ENCODE results near the gene CYTH4. TPM values are rescaled to one million over a fixed set of nuclear protein-coding genes. Genes with fewer than 3 reads are reported as not detected.
A peak's percentile ranks its signal among the peaks of the same experiment; 100 is the strongest.

CYTH4 gene
- total and polyA plus RNA-seq, 2 of the 13 experiments (the other 11 are each of a cell fraction or from before 2014, with no cell fraction given) = not detected

DNA sequence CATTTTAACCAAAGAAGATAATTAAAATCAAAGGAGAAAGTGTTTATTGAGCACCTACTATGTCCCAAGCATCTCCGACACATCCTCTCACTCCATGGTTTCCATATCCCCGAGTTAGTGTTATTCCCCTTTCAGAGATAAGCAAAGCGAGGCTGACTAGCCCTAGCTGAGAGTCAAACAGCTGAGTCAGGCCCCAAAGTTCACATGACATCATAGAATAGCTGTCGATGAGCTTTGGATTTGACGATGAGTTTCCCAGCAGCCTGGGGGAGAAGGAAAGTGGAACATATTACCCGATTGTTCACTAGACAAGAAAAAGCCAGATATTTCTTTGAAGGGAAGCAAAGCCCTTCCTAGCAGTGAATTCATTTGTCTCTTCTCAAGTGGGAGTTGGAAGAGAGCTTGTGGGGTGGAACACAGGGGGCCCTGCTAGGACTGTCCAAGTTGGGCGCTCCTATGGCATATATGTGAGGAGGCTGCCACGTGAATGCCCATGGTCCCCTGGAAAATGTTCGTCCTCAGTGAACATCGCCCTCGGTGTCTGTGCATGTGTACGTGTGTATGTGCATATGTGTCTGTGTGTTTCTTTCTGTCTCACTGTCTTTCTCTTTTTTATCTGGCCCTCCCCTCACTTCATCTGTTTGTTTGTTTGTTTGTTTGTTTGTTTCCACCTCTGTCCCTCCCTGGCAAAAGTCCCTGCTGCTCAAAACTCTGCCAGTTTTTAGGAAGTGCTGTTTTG is 493 bp upstream of the CYTH4 start:
- Histone ChIP-seq H3K9ac (ENCODE audit: insufficient read depth, low read depth, low read length) (no peak overlapping the region), H2AFZ (ENCODE audit: low read length) (no peak overlapping the region), H3K79me2 (ENCODE audit: insufficient read depth, low read length) (no peaks in the 10 kb centered on the region), H3K9me3 (ENCODE audit: low read length) (no peaks in the 10 kb centered on the region), H4K20me1 (ENCODE audit: insufficient read depth, low read length) (no peaks in the 10 kb centered on the region), H3K4me2 (ENCODE audit: low read depth, low read length) (no peak overlapping the region), H3K27ac (ENCODE audit: extremely low read length, insufficient read depth, low read length) (no peak overlapping the region), H3K4me3 (replicated peaks in 1 of 3; ENCODE audit: insufficient read depth in 1 of 3, low read depth in 2 of 3, low read length in 3 of 3) (no peak overlapping the region), H3K4me1 (ENCODE audit: insufficient read depth, low read length) (no peaks in the 10 kb centered on the region; the same call in 1 of the 2 replicates), H3K36me3 (replicated peaks in 1 of 2; ENCODE audit: control insufficient read depth in 1 of 2, insufficient read depth in 2 of 2, low read length in 2 of 2) (no peaks in the 10 kb centered on the region), H3K27me3 (ENCODE audit: control insufficient read depth in 1 of 2, insufficient read depth in 2 of 2, low read length in 2 of 2) (peaks cover 4 to 25% of the 10 kb centered on the region in 2 experiments; a peak in 4 of 5 replicates)
- TF ChIP-seq KLF6 (CRISPR knock-in tag; IDR thresholded peaks at IDR 0.05) = no peak
- no peak for TF ChIP-seq CERS6 (CRISPR knock-in tag; IDR thresholded peaks at IDR 0.05)
- 0 out of 2 replicates have a peak, but pooled peaks have one; percentile 3 for TF ChIP-seq MAFF (IDR thresholded peaks at IDR 0.05; ENCODE audit: low read depth, low read length)
- DNase-seq (ENCODE audit: low spot score) = no peak
- intact Hi-C loops (cut with micrococcal nuclease; ENCODE audit: unreplicated experiment) = no loop called here
- WGBS (ENCODE audit: low lambda C conversion rate) = 42% methylated on average over 12 of the region's 12 CpGs
- ChIA-PET POLR2A (no interaction called here), CTCF (ENCODE audit: low intra/inter-chr PET ratio, low total read pairs) (no interaction called here)
- in situ Hi-C loops (cut with HindIII; ENCODE audit: extremely low pct_ligation_motif_present, low pct_unique_long_range_greater_than_20kb) = no loop called here
- ATAC-seq = no peak
- no peak for FAIRE-seq
- BruUV-seq (replicated peaks) = no TSS peak

- H3K27ac ChIP-seq (ENCODE audit: extremely low read length, insufficient read depth, low read length) = no peak overlapping the region
- ATAC-seq (no peak), FAIRE-seq (no peak), DNase-seq (ENCODE audit: low spot score) (no peak)
- in situ Hi-C loops (cut with HindIII; ENCODE audit: extremely low pct_ligation_motif_present, low pct_unique_long_range_greater_than_20kb) (no loop called here), intact Hi-C loops (cut with micrococcal nuclease; ENCODE audit: unreplicated experiment) (no loop called here)
- no peak overlapping the region for H2AFZ ChIP-seq (ENCODE audit: low read length)
- BruUV-seq (replicated peaks) = no TSS peak
- H3K79me2 ChIP-seq (ENCODE audit: insufficient read depth, low read length) = no peaks in the 10 kb centered on the region
- peaks cover 4 to 30% of the 10 kb centered on the region in 2 experiments; a peak in 4 of 5 replicates for H3K27me3 ChIP-seq (ENCODE audit: control insufficient read depth in 1 of 2, insufficient read depth in 2 of 2, low read length in 2 of 2)
- CTCF ChIA-PET (ENCODE audit: low intra/inter-chr PET ratio, low total read pairs) = no interaction called here
- no peaks in the 10 kb centered on the region for H3K36me3 ChIP-seq (replicated peaks in 1 of 2; ENCODE audit: control insufficient read depth in 1 of 2, insufficient read depth in 2 of 2, low read length in 2 of 2)
- no peaks in the 10 kb centered on the region for H4K20me1 ChIP-seq (ENCODE audit: insufficient read depth, low read length)
- no peaks in the 10 kb centered on the region; the same call in 1 of the 2 replicates for H3K4me1 ChIP-seq (ENCODE audit: insufficient read depth, low read length)
- H3K9me3 ChIP-seq (ENCODE audit: low read length) = no peaks in the 10 kb centered on the region
- POLR2A ChIA-PET = no interaction called here
- H3K4me3 ChIP-seq (replicated peaks in 1 of 3; ENCODE audit: insufficient read depth in 1 of 3, low read depth in 2 of 3, low read length in 3 of 3) = no peak overlapping the region
- H3K4me2 ChIP-seq (ENCODE audit: low read depth, low read length) = no peak overlapping the region
- H3K9ac ChIP-seq (ENCODE audit: insufficient read depth, low read depth, low read length) = no peak overlapping the region
- 11% methylated on average over 5 of the region's 8 CpGs for WGBS (ENCODE audit: low lambda C conversion rate)
- TF ChIP-seq ZNF432 (CRISPR knock-in tag; IDR thresholded peaks at IDR 0.05; ENCODE audit: borderline replicate concordance) (no peak), BRD4 (CRISPR knock-in tag; IDR thresholded peaks at IDR 0.05) (no peak), HOXD1 (CRISPR knock-in tag; IDR thresholded peaks at IDR 0.05) (no peak), ZSCAN25 (CRISPR knock-in tag; IDR thresholded peaks at IDR 0.05) (no peak), ZNF235 (CRISPR knock-in tag; IDR thresholded peaks at IDR 0.05; ENCODE audit: borderline replicate concordance) (no peak), ZNF282 (IDR thresholded peaks at IDR 0.05; ENCODE audit: partially characterized antibody) (no peak)
- TF ChIP-seq, protein P1, sequence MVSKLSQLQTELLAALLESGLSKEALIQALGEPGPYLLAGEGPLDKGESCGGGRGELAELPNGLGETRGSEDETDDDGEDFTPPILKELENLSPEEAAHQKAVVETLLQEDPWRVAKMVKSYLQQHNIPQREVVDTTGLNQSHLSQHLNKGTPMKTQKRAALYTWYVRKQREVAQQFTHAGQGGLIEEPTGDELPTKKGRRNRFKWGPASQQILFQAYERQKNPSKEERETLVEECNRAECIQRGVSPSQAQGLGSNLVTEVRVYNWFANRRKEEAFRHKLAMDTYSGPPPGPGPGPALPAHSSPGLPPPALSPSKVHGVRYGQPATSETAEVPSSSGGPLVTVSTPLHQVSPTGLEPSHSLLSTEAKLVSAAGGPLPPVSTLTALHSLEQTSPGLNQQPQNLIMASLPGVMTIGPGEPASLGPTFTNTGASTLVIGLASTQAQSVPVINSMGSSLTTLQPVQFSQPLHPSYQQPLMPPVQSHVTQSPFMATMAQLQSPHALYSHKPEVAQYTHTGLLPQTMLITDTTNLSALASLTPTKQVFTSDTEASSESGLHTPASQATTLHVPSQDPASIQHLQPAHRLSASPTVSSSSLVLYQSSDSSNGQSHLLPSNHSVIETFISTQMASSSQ (IDR thresholded peaks at IDR 0.05; ENCODE audit: low read depth) = no peak
- TF ChIP-seq, protein P1 (CRISPR knock-in tag; IDR thresholded peaks at IDR 0.05; ENCODE audit: borderline replicate concordance) = no peak
Measured at GRCh38 chr22:37283393-37283937, 1.2 kb downstream of the CYTH4 start.
